Measurements from ENCODE around the gene NAIF1. TPM values are rescaled to one million over a fixed set of nuclear protein-coding genes. Genes with fewer than 3 reads are reported as not detected.
A peak's percentile ranks its signal among the peaks of the same experiment; 100 is the strongest.

Gene NAIF1
- total RNA-seq, 2 donors from 2014 or later = 5.8 to 8.2 TPM

- H3K4me1 ChIP-seq = peaks cover 0 to 75% of the 10 kb centered on the region in 2 donors
- peaks cover 66% of the 10 kb centered on the region for H3K36me3 ChIP-seq
- H3K4me3 ChIP-seq = no peak overlapping the region
- TF ChIP-seq CTCF (IDR thresholded peaks at IDR 0.05) = no peak
- H3K27me3 ChIP-seq = no peaks in the 10 kb centered on the region
- DNase-seq (ENCODE audit: low spot score) = no peak
- H3K27ac ChIP-seq = peak overlapping the region; percentile 86 to 89
- H3K9me3 ChIP-seq = no peaks in the 10 kb centered on the region
These were observed 35.9 kb upstream of the NAIF1 start for GRCh38 chr9:128102861-128103588.

- H3K36me3 ChIP-seq = peaks cover 57% of the 10 kb centered on the region
- DNase-seq (ENCODE audit: low spot score) = no peak
- H3K4me3 ChIP-seq = no peak overlapping the region
- no peaks in the 10 kb centered on the region for H3K9me3 ChIP-seq
- no peaks in the 10 kb centered on the region for H3K27me3 ChIP-seq
- H3K4me1 ChIP-seq = peaks cover 0 to 76% of the 10 kb centered on the region in 2 donors
- H3K27ac ChIP-seq = peak overlapping the region; percentile 86 to 89
- TF ChIP-seq CTCF (IDR thresholded peaks at IDR 0.05) = no peak
These were observed 35.1 kb upstream of the NAIF1 start for GRCh38 chr9:128102196-128102595.

- peaks cover 0 to 77% of the 10 kb centered on the region in 2 donors for H3K4me1 ChIP-seq
- H3K36me3 ChIP-seq = peaks cover 52% of the 10 kb centered on the region
- no peak for TF ChIP-seq CTCF (IDR thresholded peaks at IDR 0.05)
- no peak overlapping the region for H3K4me3 ChIP-seq
- no peaks in the 10 kb centered on the region for H3K27me3 ChIP-seq
- DNase-seq (ENCODE audit: low spot score) = no peak
- H3K9me3 ChIP-seq = no peaks in the 10 kb centered on the region
- peak overlapping the region; percentile 86 to 89 for H3K27ac ChIP-seq
These were observed 34.6 kb upstream of the NAIF1 start for GRCh38 chr9:128101690-128102089.

GRCh38 chr9:128101231-128101661, 34.1 kb upstream of the NAIF1 start:
- no peak for TF ChIP-seq CTCF (IDR thresholded peaks at IDR 0.05)
- H3K4me3 ChIP-seq = no peak overlapping the region
- H3K9me3 ChIP-seq = no peaks in the 10 kb centered on the region
- no peaks in the 10 kb centered on the region for H3K27me3 ChIP-seq
- DNase-seq (ENCODE audit: low spot score) = no peak
- H3K27ac ChIP-seq = peak overlapping the region; percentile 86 to 89
- H3K36me3 ChIP-seq = peaks cover 48% of the 10 kb centered on the region
- H3K4me1 ChIP-seq = peaks cover 0 to 82% of the 10 kb centered on the region in 2 donors

- no peaks in the 10 kb centered on the region for H3K27me3 ChIP-seq
- H3K36me3 ChIP-seq = peaks cover 41% of the 10 kb centered on the region
- H3K4me3 ChIP-seq = peak overlapping the region in 1 of 2 donors; percentile 46
- peaks cover 0 to 85% of the 10 kb centered on the region in 2 donors for H3K4me1 ChIP-seq
- no peak for TF ChIP-seq CTCF (IDR thresholded peaks at IDR 0.05)
- no peaks in the 10 kb centered on the region for H3K9me3 ChIP-seq
- DNase-seq (ENCODE audit: low spot score) = no peak
- peak overlapping the region; percentile 86 to 89 for H3K27ac ChIP-seq
These were observed 33.5 kb upstream of the NAIF1 start for GRCh38 chr9:128100581-128100980.
